Thyroid gland (tissue), 4 donors: ENCODE results near the gene PTPRJ.

Experiments
- CTCF ChIP-seq, 6 experiments: fragments of 200-600 bp in 3 of 6; fragments of 450-650 bp in 3 of 6; sonication (generic) in 3 of 6; IDR thresholded peaks; one replicate each; pipeline ENCODE4 v1.5.1; 2016 to 2019; ENCODE audit warnings: antibody characterized with exemption in 6 of 6, mild to moderate bottlenecking in 2 of 6, inconsistent platforms in 1 of 6, moderate library complexity in 1 of 6
- POLR2A ChIP-seq, 2 donors: fragments of 450-650 bp; IDR thresholded peaks; one replicate each; pipeline ENCODE4 v1.6.1; 2017; ENCODE audit warnings: antibody characterized with exemption in 2 of 2, mild to moderate bottlenecking in 2 of 2, moderate library complexity in 1 of 2

- TF ChIP-seq CTCF (IDR thresholded peaks at IDR 0.05) (no peak), POLR2A (IDR thresholded peaks at IDR 0.05) (no peak)
Observed at GRCh38 chr11:47964546-47964945, 15.8 kb upstream of the PTPRJ start.
